Spinal cord (tissue), 10 donors: ENCODE data around the gene LIMS1. TPM values are rescaled to one million over a fixed set of nuclear protein-coding genes. Genes with fewer than 3 reads are reported as not detected.
"Not testable (repeated sequence)": the region's sequence is repeated elsewhere in the genome, so short reads cannot be mapped to it uniquely, and the experiment has no call there.

Experiments used
- DNase-seq, 6 donors: peaks; one replicate each; pipeline versions ENCODE4 v3.0.0 to v3.0.0-alpha.2; 2013 to 2015; ENCODE audit warnings: low spot score in 6 of 6, low read depth in 4 of 6
- H3K27ac ChIP-seq: one replicate; pipeline ENCODE4 v1.5.1; 2013; ENCODE audit warnings: low read depth, low read length, control low read depth
- H3K27me3 ChIP-seq: one replicate; pipeline ENCODE4 v1.6.1; 2013; ENCODE audit warnings: low read length; ENCODE audit not compliant: control insufficient read depth, insufficient read depth
- H3K36me3 ChIP-seq: one replicate; pipeline ENCODE4 v1.6.1; 2013; ENCODE audit warnings: low read length; ENCODE audit not compliant: control insufficient read depth, insufficient read depth
- H3K4me1 ChIP-seq: one replicate; pipeline ENCODE4 v1.6.1; 2013; ENCODE audit warnings: low read length; ENCODE audit not compliant: control insufficient read depth, insufficient read depth
- H3K4me3 ChIP-seq: one replicate; pipeline ENCODE4 v1.5.1; 2013; ENCODE audit warnings: low read depth, low read length, control low read depth
- H3K9me3 ChIP-seq: one replicate; pipeline ENCODE4 v1.6.1; 2013; ENCODE audit warnings: low read length; ENCODE audit not compliant: control insufficient read depth, insufficient read depth
- WGBS: methylation state at CpG from one replicate; pipeline ENCODE4 v1.1.5; 2013; ENCODE audit warnings: missing lambda C conversion rate; ENCODE audit not compliant: insufficient coverage; 5-methylcytosine and 5-hydroxymethylcytosine counted together
- polyA plus RNA-seq, 2 donors: library from polyadenylated mRNA; unstranded; fragments of 120-200 nt; gene quantifications; one replicate each; pipeline ENCODE4 v1.2.1, GENCODE V29; 2013; ENCODE audit not compliant: insufficient read length in 2 of 2
- total RNA-seq, 2 donors: library from RNA; depleted of rRNA in 1 of 2; stranded (reverse); fragments of 120-200 nt in 1 of 2; fragments of >200 nt in 1 of 2; gene quantifications; one replicate each; pipeline versions ENCODE4 v1.2.3 to v1.2.4, GENCODE V29; 2013 to 2014
- donor health status: healthy.

The LIMS1 gene
- total and polyA plus RNA-seq, 4 donors: 26.2 to 46.1 (median 38.7) TPM

DNA sequence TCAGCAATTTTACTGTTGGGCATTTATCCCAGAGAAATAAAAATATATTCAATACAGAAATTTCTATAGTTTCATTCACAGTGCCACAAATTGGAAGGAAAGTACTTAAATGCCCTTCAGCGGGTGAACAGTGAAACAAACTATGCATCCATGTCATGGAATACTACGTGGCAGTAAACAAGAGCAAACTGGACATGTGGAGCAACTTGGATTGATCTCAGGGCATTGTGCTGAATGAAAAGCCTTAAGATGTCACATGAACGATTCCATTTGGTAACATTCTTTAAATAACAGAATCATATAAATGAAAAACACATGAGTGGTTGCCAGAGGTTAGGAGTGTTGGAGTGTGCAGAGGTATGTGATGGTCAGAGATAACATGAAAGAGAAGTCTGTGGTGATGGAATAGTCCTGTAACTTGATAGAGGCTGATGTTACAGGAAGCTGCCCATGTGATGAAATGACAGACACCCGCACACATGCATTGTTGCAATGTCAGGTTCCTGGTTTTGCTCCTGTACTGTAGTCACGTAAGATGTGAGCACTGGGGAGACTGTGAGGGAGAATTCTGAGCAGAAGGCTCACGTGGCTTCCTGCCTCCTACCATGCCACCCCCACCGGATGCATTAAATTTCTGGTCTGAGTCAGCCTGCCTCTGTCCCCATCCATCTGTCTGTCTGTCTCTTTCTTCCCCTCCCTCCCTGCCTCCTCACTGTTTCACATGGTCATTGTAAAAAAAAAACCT is 118.1 kb downstream of the LIMS1 start:
- not testable (repeated sequence) for H3K27ac ChIP-seq, DNase-seq, H3K4me3 ChIP-seq, H3K27me3 ChIP-seq, H3K36me3 ChIP-seq, H3K4me1 ChIP-seq, H3K9me3 ChIP-seq
- no CpG with 5 or more reads among the region's 7 CpGs for WGBS

DNA sequence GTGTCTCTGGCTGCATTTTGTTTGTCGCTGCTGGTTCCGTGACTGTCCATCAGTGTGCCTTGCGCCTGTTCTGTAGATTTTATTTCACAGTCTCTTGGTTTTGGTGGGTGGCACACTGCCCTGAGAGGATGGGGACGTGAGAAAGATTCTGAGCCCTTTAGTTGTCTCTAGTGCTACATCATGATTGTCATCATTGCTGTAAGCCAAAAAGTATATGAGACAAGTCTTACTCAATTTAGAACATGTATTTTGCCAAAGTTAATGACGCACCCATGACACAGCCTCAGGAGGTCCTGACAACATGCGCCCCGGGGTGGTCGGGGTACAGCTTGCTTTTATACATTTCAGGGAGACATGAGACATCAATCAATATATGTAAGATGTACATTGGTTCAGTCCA is 119.2 kb downstream of the LIMS1 start:
- not testable (repeated sequence) for H3K27me3 ChIP-seq, H3K36me3 ChIP-seq, H3K9me3 ChIP-seq, H3K27ac ChIP-seq, H3K4me3 ChIP-seq, H3K4me1 ChIP-seq, DNase-seq
- WGBS: no CpG with 5 or more reads among the region's 8 CpGs

DNA sequence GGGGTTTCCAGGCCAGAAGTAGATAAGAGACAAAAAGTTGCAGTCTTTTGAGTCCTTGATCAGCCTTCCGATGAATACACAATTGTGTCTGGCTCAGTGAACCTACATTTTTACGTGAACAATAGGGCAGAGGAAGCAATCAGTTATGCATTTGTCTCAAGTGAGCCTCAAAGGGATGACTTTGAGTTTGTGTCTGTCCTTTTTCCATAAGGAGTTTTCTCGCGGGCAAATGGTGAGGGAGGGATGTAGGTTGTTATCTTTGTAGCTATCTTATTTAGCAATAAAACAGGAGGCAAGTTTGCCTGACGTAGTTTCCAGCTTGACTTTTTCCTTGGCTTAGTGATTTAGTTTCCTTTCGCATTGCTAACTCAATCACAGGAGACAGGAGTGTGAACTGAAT is 119.6 kb downstream of the LIMS1 start:
- WGBS: no CpG with 5 or more reads among the region's 6 CpGs
- not testable (repeated sequence) for H3K4me3 ChIP-seq, H3K9me3 ChIP-seq, H3K27me3 ChIP-seq, DNase-seq, H3K27ac ChIP-seq, H3K4me1 ChIP-seq, H3K36me3 ChIP-seq

- WGBS: no CpG with 5 or more reads among the region's 13 CpGs
- H3K27ac ChIP-seq: peak overlapping the region; percentile 33
- H3K4me1 ChIP-seq, H3K27me3 ChIP-seq, H3K36me3 ChIP-seq, H3K9me3 ChIP-seq, H3K4me3 ChIP-seq: not testable (repeated sequence)
- peak in 1 of 6 donors; percentile 45 for DNase-seq
Observed at GRCh38 chr2:108654521-108655125, 120.4 kb downstream of the LIMS1 start.

DNA sequence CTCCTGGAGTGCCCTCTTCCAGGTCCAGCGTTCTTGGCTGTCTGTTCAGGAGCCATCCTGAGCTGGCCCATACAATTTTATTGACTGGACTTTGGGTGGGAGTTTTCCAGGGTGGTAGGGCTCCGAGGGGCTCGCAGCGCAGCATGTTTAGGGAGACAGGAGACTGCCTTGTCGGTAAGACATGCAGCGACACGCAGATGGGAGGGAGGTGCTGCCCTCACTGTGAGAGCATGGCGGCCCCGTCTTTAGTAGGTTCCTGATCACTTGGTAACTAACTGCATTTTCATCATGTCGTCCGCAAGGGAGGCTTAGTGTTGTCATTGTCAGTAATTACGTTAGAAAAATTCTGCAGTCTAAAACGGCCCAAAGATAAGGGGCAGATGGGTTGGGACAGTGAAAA is 121.0 kb downstream of the LIMS1 start:
- WGBS: no CpG with 5 or more reads among the region's 13 CpGs
- not testable (repeated sequence) for H3K36me3 ChIP-seq, H3K4me3 ChIP-seq, H3K27ac ChIP-seq, DNase-seq, H3K27me3 ChIP-seq, H3K4me1 ChIP-seq, H3K9me3 ChIP-seq

GRCh38 chr2:108656282-108656681 is 122.0 kb downstream of the LIMS1 start:
- H3K4me1 ChIP-seq, H3K27me3 ChIP-seq, H3K27ac ChIP-seq, H3K9me3 ChIP-seq, H3K4me3 ChIP-seq, DNase-seq, H3K36me3 ChIP-seq: not testable (repeated sequence)

DNA sequence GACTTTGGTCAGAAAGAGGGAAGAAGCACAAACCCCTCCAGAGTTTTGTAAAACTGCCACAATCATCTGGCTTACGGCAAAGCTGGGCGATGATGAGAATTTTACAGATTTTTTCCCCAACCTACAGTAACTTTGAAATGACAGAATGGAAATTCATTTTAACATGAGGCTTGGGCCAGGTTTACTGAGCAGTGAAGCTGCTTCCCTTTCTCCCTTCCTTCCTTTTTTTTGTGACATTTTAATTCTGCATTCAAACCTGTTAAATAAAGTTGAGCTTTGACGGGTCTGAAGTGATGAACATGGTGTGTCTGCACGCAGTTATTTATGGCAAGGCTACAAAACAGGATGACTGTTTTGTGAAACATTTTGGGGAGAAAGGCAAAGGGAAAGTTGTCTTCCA is 123.2 kb downstream of the LIMS1 start:
- not testable (repeated sequence) for H3K27ac ChIP-seq, DNase-seq, H3K27me3 ChIP-seq, H3K4me1 ChIP-seq, H3K9me3 ChIP-seq, H3K36me3 ChIP-seq, H3K4me3 ChIP-seq
- WGBS: no CpG with 5 or more reads among the region's 4 CpGs

GRCh38 chr2:108658553-108658952 is 124.3 kb downstream of the LIMS1 start:
- H3K4me3 ChIP-seq, H3K9me3 ChIP-seq, H3K36me3 ChIP-seq, DNase-seq, H3K27me3 ChIP-seq, H3K27ac ChIP-seq, H3K4me1 ChIP-seq: not testable (repeated sequence)
- no CpG with 5 or more reads among the region's 7 CpGs for WGBS

DNA sequence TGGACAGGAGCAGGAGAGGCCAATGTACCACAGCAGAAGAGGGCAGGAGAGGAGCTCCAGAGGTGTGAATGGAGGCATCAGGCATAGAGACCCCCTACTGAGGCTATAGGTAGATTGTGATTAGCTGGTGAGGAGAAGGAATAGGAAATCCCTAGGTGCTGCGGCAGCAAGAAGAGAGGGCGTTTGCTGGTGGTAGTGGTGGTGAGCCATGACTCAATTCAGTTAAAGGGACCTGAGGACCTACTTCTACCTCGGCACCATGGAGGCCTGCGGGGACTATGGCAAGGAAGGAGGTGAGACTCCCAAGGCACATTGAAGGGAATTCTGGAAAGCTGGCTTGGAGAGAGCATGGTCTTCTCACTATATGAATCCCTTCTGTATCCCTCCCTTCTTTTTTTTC is 127.2 kb downstream of the LIMS1 start:
- H3K4me3 ChIP-seq, H3K4me1 ChIP-seq, H3K27me3 ChIP-seq, DNase-seq, H3K9me3 ChIP-seq, H3K27ac ChIP-seq, H3K36me3 ChIP-seq: not testable (repeated sequence)
- no CpG with 5 or more reads among the region's 4 CpGs for WGBS

GRCh38 chr2:108662207-108662612 is 127.9 kb downstream of the LIMS1 start:
- DNase-seq: peak in 2 of 6 donors; percentile 7 to 20
- no CpG with 5 or more reads among the region's 5 CpGs for WGBS
- H3K27ac ChIP-seq, H3K4me3 ChIP-seq, H3K9me3 ChIP-seq, H3K4me1 ChIP-seq, H3K36me3 ChIP-seq, H3K27me3 ChIP-seq: not testable (repeated sequence)
